Keratinocyte (primary cell): ENCODE results near the gene CYP4B1. TPM values are rescaled to one million over a fixed set of nuclear protein-coding genes. Genes with fewer than 3 reads are reported as not detected.

Source experiments
- DNase-seq: peaks from one replicate; pipeline ENCODE4 v3.0.0-alpha.2; 2011; ENCODE audit warnings: low read depth, missing footprints, low spot score
- FAIRE-seq: peaks from 2 replicates; lab custom pipeline; 2011; peaks lifted over from hg19 to GRCh38; lab: Jason Lieb, UNC
- H2AFZ ChIP-seq: 2 replicates; pipeline ENCODE4 v1.6.0; 2012; ENCODE audit warnings: low read length, control low read depth, inconsistent platforms; ENCODE audit not compliant: control insufficient read depth
- H3K27ac ChIP-seq: 2 replicates; pipeline ENCODE4 v1.5.1; 2011; ENCODE audit warnings: low read length; ENCODE audit not compliant: control insufficient read depth, insufficient read depth
- H3K27me3 ChIP-seq: 3 replicates; pipeline ENCODE4 v1.6.0; 2011; ENCODE audit warnings: low read length; ENCODE audit not compliant: control insufficient read depth, insufficient read depth; ENCODE audit errors: extremely low read depth
- H3K36me3 ChIP-seq, 2 experiments: 2 replicates in 1 of 2; 3 replicates in 1 of 2; pipeline ENCODE4 v1.5.1; 2011; ENCODE audit warnings: low read length in 2 of 2, mild to moderate bottlenecking in 1 of 2; ENCODE audit not compliant: control insufficient read depth in 2 of 2, insufficient read depth in 2 of 2; ENCODE audit errors: extremely low read depth in 1 of 2
- H3K4me1 ChIP-seq: 3 replicates; pipeline ENCODE4 v1.5.1; 2011; ENCODE audit warnings: low read length; ENCODE audit not compliant: control insufficient read depth, insufficient read depth; ENCODE audit errors: extremely low read depth
- H3K4me2 ChIP-seq: 3 replicates; pipeline ENCODE4 v1.6.0; 2011; ENCODE audit warnings: low read depth, low read length; ENCODE audit not compliant: control insufficient read depth, insufficient read depth; ENCODE audit errors: extremely low read depth
- H3K4me3 ChIP-seq, 3 experiments: fragments of 200-600 bp in 1 of 3; sonication (generic) in 1 of 3; 2 replicates in 2 of 3; 3 replicates in 1 of 3; pipeline ENCODE4 v1.5.1; 2011 to 2016; ENCODE audit warnings: low read length in 3 of 3, mild to moderate bottlenecking in 3 of 3, control low read depth in 2 of 3, inconsistent platforms in 1 of 3, low read depth in 1 of 3, mixed read lengths in 1 of 3, mixed run types in 1 of 3, moderate library complexity in 1 of 3; ENCODE audit not compliant: control insufficient read depth in 2 of 3, insufficient read depth in 2 of 3; ENCODE audit errors: extremely low read depth in 1 of 3
- H3K79me2 ChIP-seq: 2 replicates; pipeline ENCODE4 v1.6.0; 2012; ENCODE audit warnings: low read length; ENCODE audit not compliant: control insufficient read depth, insufficient read depth
- H3K9ac ChIP-seq: 3 replicates; pipeline ENCODE4 v1.6.0; 2011; ENCODE audit warnings: low read length; ENCODE audit not compliant: control insufficient read depth, insufficient read depth; ENCODE audit errors: extremely low read depth
- H3K9me1 ChIP-seq: 3 replicates; pipeline ENCODE4 v1.6.0; 2011; ENCODE audit warnings: low read length; ENCODE audit not compliant: control insufficient read depth, insufficient read depth; ENCODE audit errors: extremely low read depth
- H3K9me3 ChIP-seq: 2 replicates; pipeline ENCODE4 v1.5.1; 2012; ENCODE audit warnings: low read depth, low read length; ENCODE audit not compliant: control insufficient read depth
- H4K20me1 ChIP-seq: 3 replicates; pipeline ENCODE4 v1.6.0; 2011; ENCODE audit warnings: low read length; ENCODE audit not compliant: control insufficient read depth, insufficient read depth; ENCODE audit errors: extremely low read depth
- CTCF ChIP-seq, 3 experiments: IDR thresholded peaks in 1 of 3; conservative IDR thresholded peaks in 1 of 3; optimal IDR thresholded peaks in 1 of 3; 2 replicates in 2 of 3; 3 replicates in 1 of 3; pipeline versions ENCODE3 to v1.5.1; 2011; ENCODE audit warnings: low read length in 3 of 3, mild to moderate bottlenecking in 3 of 3, moderate library complexity in 2 of 3, control low read depth in 1 of 3, inconsistent platforms in 1 of 3; ENCODE audit not compliant: insufficient read depth in 2 of 3; ENCODE audit errors: extremely low read depth in 1 of 3
- EZH2 ChIP-seq: IDR thresholded peaks from one replicate; pipeline ENCODE4 v1.6.1; 2012; ENCODE audit warnings: inconsistent platforms, mild to moderate bottlenecking, low read length, moderate library complexity
- dilution Hi-C: fragments of 300-500 bp; cut with MboI; formaldehyde crosslinking; loops from one replicate; pipeline ENCODE4 v1.7.0; 2020; ENCODE audit warnings: low sequenced_read_pairs; ENCODE audit not compliant: extremely low pct_ligation_motif_present
- polyA plus RNA-seq, 5 experiments: library from polyadenylated mRNA; depleted of rRNA in 3 of 5; stranded (reverse) in 3 of 5; stranded (forward) in 1 of 5; unstranded in 1 of 5; fragments of >200 nt; gene quantifications; 1 replicate in 1 of 5; 2 replicates in 3 of 5; 3 replicates in 1 of 5; pipeline versions ENCODE4 v1.2.1 to v1.2.3, GENCODE V29; 2011 to 2012; ENCODE audit warnings: missing spikeins in 2 of 5, low read depth in 1 of 5, low replicate concordance in 1 of 5

CYP4B1 gene
- polyA plus RNA-seq, 1 donor (not counting 4 experiments of a cell fraction or from before 2014, with no cell fraction given): 2.1 TPM

GRCh38 chr1:46820560-46821060 is 21.8 kb downstream of the CYP4B1 start:
- Histone ChIP-seq H3K36me3 (no peaks in the 10 kb centered on the region), H3K27ac (no peak overlapping the region), H3K4me2 (no peak overlapping the region), H3K27me3 (no peaks in the 10 kb centered on the region), H3K9me3 (no peaks in the 10 kb centered on the region), H3K4me1 (no peaks in the 10 kb centered on the region), H4K20me1 (no peaks in the 10 kb centered on the region), H3K79me2 (no peaks in the 10 kb centered on the region), H2AFZ (no peak overlapping the region), H3K9ac (no peak overlapping the region), H3K9me1 (no peaks in the 10 kb centered on the region), H3K4me3 (no peak overlapping the region)
- dilution Hi-C loops: no loop called here
- FAIRE-seq: no peak
- no peak for TF ChIP-seq EZH2
- no peak for TF ChIP-seq CTCF (optimal IDR thresholded peaks at IDR 0.05 in 1 of 3, IDR thresholded peaks at IDR 0.05 in 1 of 3, conservative IDR thresholded peaks at IDR 0.05 in 1 of 3; ENCODE audit: extremely low read depth in 1 of 3, insufficient read depth in 2 of 3, low read length in 3 of 3)
- DNase-seq: no peak

GRCh38 chr1:46822248-46822826 is 23.5 kb downstream of the CYP4B1 start:
- DNase-seq: no peak
- H2AFZ ChIP-seq: no peak overlapping the region
- dilution Hi-C loops: no loop called here
- H3K9me1 ChIP-seq: no peaks in the 10 kb centered on the region
- no peak for FAIRE-seq
- TF ChIP-seq EZH2 (no peak), CTCF (optimal IDR thresholded peaks at IDR 0.05 in 1 of 3, IDR thresholded peaks at IDR 0.05 in 1 of 3, conservative IDR thresholded peaks at IDR 0.05 in 1 of 3; ENCODE audit: extremely low read depth in 1 of 3, insufficient read depth in 2 of 3, low read length in 3 of 3) (no peak)
- H3K4me3 ChIP-seq: no peak overlapping the region
- no peaks in the 10 kb centered on the region for H3K79me2 ChIP-seq
- no peak overlapping the region for H3K4me2 ChIP-seq
- no peaks in the 10 kb centered on the region for H3K9me3 ChIP-seq
- no peaks in the 10 kb centered on the region for H3K4me1 ChIP-seq
- no peak overlapping the region for H3K9ac ChIP-seq
- H3K27ac ChIP-seq: no peak overlapping the region
- no peaks in the 10 kb centered on the region for H3K36me3 ChIP-seq
- H4K20me1 ChIP-seq: no peaks in the 10 kb centered on the region
- H3K27me3 ChIP-seq: no peaks in the 10 kb centered on the region
